ENCODE measurements around the gene TSPAN31. TPM values are rescaled to one million over a fixed set of nuclear protein-coding genes. Genes with fewer than 3 reads are reported as not detected.

TSPAN31 gene
- total and polyA plus RNA-seq, 2 experiments from 2014 or later = 15.5 to 15.6 TPM

GRCh38 chr12:57782608-57783465 lies 38.0 kb downstream of the TSPAN31 start, which contains the start of gene TSFM (continued):
- no peak for TF ChIP-seq ZNF462 (CRISPR knock-in tag; IDR thresholded peaks at IDR 0.05)

- Histone ChIP-seq H4K20me1 (replicated peaks; ENCODE audit: insufficient read depth) (peaks cover 7% of the 10 kb centered on the region), H3K4me3 (peak overlapping the region; percentile 100), H3K9me2 (ENCODE audit: insufficient read depth) (no peaks in the 10 kb centered on the region), H3F3A (replicated peaks; ENCODE audit: low read depth) (no peaks in the 10 kb centered on the region), H3K36me3 (ENCODE audit: insufficient read depth) (peaks cover 20% of the 10 kb centered on the region; the same call in 1 of the 2 replicates), H3K27ac (ENCODE audit: low read depth) (no peak overlapping the region), H3K27me3 (ENCODE audit: insufficient read depth) (no peaks in the 10 kb centered on the region), H3K4me2 (peak overlapping the region; percentile 98), H3K79me2 (replicated peaks; ENCODE audit: insufficient read depth) (peaks cover 18% of the 10 kb centered on the region), H2AFZ (peak overlapping the region; percentile 73; the same call in 1 of the 2 replicates), H3K4me1 (ENCODE audit: insufficient read depth) (peaks cover 5% of the 10 kb centered on the region; the same call in 1 of the 2 replicates)
- DNase-seq (ENCODE audit: low spot score) (no peak), ATAC-seq (no peak)
- peak overlapping the region; percentile 100 for H3K4me3 Mint-ChIP-seq
- H3K4me1 Mint-ChIP-seq = peaks cover 4% of the 10 kb centered on the region; the same call in 1 of the 3 replicates
- peaks cover 5% of the 10 kb centered on the region for H3K27me3 Mint-ChIP-seq (ENCODE audit: insufficient read depth, low read depth, poor library complexity)
- no peaks in the 10 kb centered on the region for H3K9me3 Mint-ChIP-seq
- H3K36me3 Mint-ChIP-seq (ENCODE audit: low read depth) = peaks cover 31% of the 10 kb centered on the region
- H3K27ac Mint-ChIP-seq = no peak overlapping the region
- no peak for TF ChIP-seq POLR2AphosphoS5 (IDR thresholded peaks at IDR 0.05; ENCODE audit: low read depth)
- no peak for TF ChIP-seq ETS1 (IDR thresholded peaks at IDR 0.05)
- TF ChIP-seq CTCF (conservative IDR thresholded peaks at IDR 0.05; ENCODE audit: low read depth in 2 of 2) = no peak
- TF ChIP-seq ZNF331 (CRISPR knock-in tag; IDR thresholded peaks at IDR 0.05; ENCODE audit: low read depth) = no peak
- TF ChIP-seq STAT1 (IDR thresholded peaks at IDR 0.05; ENCODE audit: unreplicated experiment) = no peak
- no peak for TF ChIP-seq CREB1 (CRISPR knock-in tag; IDR thresholded peaks at IDR 0.05; ENCODE audit: low read depth)
- TF ChIP-seq EZH2 (IDR thresholded peaks at IDR 0.05; ENCODE audit: low read depth, unreplicated experiment) = no peak
Observed at GRCh38 chr12:57783466-57783801, 38.6 kb downstream of the TSPAN31 start.

Data from GM23338 (cell line).